HEK293 (cell line): ENCODE results near the gene GOLIM4.

Experiments used
- SALL2 ChIP-seq: fragments of 450-650 bp; formaldehyde crosslinking; IDR thresholded peaks from 2 replicates; pipeline ENCODE4 v1.5.0; 2017; ENCODE audit warnings: missing biosample characterization, mild to moderate bottlenecking, missing genetic modification characterization, borderline replicate concordance
- SCRT1 ChIP-seq: fragments of 450-650 bp; formaldehyde crosslinking; IDR thresholded peaks from 2 replicates; pipeline ENCODE4 v1.5.1; 2016; ENCODE audit warnings: missing biosample characterization, missing genetic modification characterization, borderline replicate concordance
- SETDB1 ChIP-seq: IDR thresholded peaks from one replicate; pipeline ENCODE4 v1.6.1; 2017; ENCODE audit warnings: mild to moderate bottlenecking, low read length, moderate library complexity, mixed read lengths; ENCODE audit not compliant: insufficient read length
- TCF7L2 ChIP-seq: IDR thresholded peaks from 2 replicates; pipeline ENCODE4 v1.6.1; 2011; ENCODE audit warnings: low read depth, mild to moderate bottlenecking, inconsistent platforms, low read length, moderate library complexity, borderline replicate concordance
- ZNF280D ChIP-seq: fragments of 450-650 bp; formaldehyde crosslinking; IDR thresholded peaks from 2 replicates; pipeline ENCODE4 v1.5.1; 2016; ENCODE audit warnings: missing biosample characterization, missing genetic modification characterization
- TF ChIP-seq, protein P1 (sequence below): fragments of 450-650 bp; formaldehyde crosslinking; IDR thresholded peaks from 2 replicates; pipeline ENCODE4 v1.5.1; 2016; ENCODE audit warnings: missing biosample characterization, missing genetic modification characterization

- TF ChIP-seq, protein P1, sequence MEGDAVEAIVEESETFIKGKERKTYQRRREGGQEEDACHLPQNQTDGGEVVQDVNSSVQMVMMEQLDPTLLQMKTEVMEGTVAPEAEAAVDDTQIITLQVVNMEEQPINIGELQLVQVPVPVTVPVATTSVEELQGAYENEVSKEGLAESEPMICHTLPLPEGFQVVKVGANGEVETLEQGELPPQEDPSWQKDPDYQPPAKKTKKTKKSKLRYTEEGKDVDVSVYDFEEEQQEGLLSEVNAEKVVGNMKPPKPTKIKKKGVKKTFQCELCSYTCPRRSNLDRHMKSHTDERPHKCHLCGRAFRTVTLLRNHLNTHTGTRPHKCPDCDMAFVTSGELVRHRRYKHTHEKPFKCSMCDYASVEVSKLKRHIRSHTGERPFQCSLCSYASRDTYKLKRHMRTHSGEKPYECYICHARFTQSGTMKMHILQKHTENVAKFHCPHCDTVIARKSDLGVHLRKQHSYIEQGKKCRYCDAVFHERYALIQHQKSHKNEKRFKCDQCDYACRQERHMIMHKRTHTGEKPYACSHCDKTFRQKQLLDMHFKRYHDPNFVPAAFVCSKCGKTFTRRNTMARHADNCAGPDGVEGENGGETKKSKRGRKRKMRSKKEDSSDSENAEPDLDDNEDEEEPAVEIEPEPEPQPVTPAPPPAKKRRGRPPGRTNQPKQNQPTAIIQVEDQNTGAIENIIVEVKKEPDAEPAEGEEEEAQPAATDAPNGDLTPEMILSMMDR (tag by site-specific recombination): no peak
- TF ChIP-seq TCF7L2 (no peak), ZNF280D (no peak), SETDB1 (no peak), SCRT1 (tag by site-specific recombination) (no peak), SALL2 (no peak)
Measured at GRCh38 chr3:168089179-168089771, 6.4 kb downstream of the GOLIM4 start.
